Neural progenitor cell (in vitro differentiated cells): ENCODE data around the gene SNAPC2.

Source experiments
- EZH2 ChIP-seq: fragments of 200-600 bp; sonication (generic); IDR thresholded peaks from 2 replicates; pipeline ENCODE4 v1.6.1; 2017; ENCODE audit warnings: antibody characterized with exemption, mild to moderate bottlenecking, moderate library complexity
- EZH2phosphoT487 ChIP-seq: fragments of 200-600 bp; sonication (generic); IDR thresholded peaks from 2 replicates; pipeline ENCODE4 v1.6.1; 2017; ENCODE audit warnings: antibody characterized with exemption
- TF ChIP-seq, protein P1 (sequence below): fragments of 200-600 bp; sonication (generic); IDR thresholded peaks from 2 replicates; pipeline ENCODE4 v1.5.1; 2017; ENCODE audit warnings: antibody characterized with exemption, mild to moderate bottlenecking

GRCh38 chr19:7894612-7895309 is 25.4 kb upstream of the SNAPC2 start:
- TF ChIP-seq, protein P1, sequence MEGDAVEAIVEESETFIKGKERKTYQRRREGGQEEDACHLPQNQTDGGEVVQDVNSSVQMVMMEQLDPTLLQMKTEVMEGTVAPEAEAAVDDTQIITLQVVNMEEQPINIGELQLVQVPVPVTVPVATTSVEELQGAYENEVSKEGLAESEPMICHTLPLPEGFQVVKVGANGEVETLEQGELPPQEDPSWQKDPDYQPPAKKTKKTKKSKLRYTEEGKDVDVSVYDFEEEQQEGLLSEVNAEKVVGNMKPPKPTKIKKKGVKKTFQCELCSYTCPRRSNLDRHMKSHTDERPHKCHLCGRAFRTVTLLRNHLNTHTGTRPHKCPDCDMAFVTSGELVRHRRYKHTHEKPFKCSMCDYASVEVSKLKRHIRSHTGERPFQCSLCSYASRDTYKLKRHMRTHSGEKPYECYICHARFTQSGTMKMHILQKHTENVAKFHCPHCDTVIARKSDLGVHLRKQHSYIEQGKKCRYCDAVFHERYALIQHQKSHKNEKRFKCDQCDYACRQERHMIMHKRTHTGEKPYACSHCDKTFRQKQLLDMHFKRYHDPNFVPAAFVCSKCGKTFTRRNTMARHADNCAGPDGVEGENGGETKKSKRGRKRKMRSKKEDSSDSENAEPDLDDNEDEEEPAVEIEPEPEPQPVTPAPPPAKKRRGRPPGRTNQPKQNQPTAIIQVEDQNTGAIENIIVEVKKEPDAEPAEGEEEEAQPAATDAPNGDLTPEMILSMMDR: no peak
- TF ChIP-seq EZH2 (no peak), EZH2phosphoT487 (no peak)
